Measurements from ENCODE around the gene SAP30BP.

- TF ChIP-seq, protein P1, sequence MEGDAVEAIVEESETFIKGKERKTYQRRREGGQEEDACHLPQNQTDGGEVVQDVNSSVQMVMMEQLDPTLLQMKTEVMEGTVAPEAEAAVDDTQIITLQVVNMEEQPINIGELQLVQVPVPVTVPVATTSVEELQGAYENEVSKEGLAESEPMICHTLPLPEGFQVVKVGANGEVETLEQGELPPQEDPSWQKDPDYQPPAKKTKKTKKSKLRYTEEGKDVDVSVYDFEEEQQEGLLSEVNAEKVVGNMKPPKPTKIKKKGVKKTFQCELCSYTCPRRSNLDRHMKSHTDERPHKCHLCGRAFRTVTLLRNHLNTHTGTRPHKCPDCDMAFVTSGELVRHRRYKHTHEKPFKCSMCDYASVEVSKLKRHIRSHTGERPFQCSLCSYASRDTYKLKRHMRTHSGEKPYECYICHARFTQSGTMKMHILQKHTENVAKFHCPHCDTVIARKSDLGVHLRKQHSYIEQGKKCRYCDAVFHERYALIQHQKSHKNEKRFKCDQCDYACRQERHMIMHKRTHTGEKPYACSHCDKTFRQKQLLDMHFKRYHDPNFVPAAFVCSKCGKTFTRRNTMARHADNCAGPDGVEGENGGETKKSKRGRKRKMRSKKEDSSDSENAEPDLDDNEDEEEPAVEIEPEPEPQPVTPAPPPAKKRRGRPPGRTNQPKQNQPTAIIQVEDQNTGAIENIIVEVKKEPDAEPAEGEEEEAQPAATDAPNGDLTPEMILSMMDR (IDR thresholded peaks at IDR 0.05) = no peak
- TF ChIP-seq ZFX (IDR thresholded peaks at IDR 0.05; ENCODE audit: borderline replicate concordance) = no peak
These were observed 36.1 kb downstream of the SAP30BP start for GRCh38 chr17:75703191-75703590.

All from 22Rv1 (cell line).